ENCODE measurements around the gene IGSF6.

- TF ChIP-seq SRSF9 (IDR thresholded peaks at IDR 0.05; ENCODE audit: borderline replicate concordance, low read depth, low read length) (no peak), EP300 (IDR thresholded peaks at IDR 0.05; ENCODE audit: low read length) (no peak), NFIC (IDR thresholded peaks at IDR 0.05) (no peak), ZNF644 (tag; IDR thresholded peaks at IDR 0.05; ENCODE audit: low read depth) (no peak), CTCF (IDR thresholded peaks at IDR 0.05 in 2 of 3, conservative IDR thresholded peaks at IDR 0.05 in 1 of 3; ENCODE audit: insufficient read depth in 2 of 3, low read depth in 1 of 3, low read length in 3 of 3) (no peak), USF2 (CRISPR knock-in tag; IDR thresholded peaks at IDR 0.05) (no peak), CEBPB (tag; IDR thresholded peaks at IDR 0.05) (no peak), ZBTB40 (IDR thresholded peaks at IDR 0.05) (no peak), ZBTB40 (CRISPR knock-in tag; IDR thresholded peaks at IDR 0.05) (no peak), REST (IDR thresholded peaks at IDR 0.05; ENCODE audit: borderline replicate concordance) (no peak), REST (CRISPR knock-in tag; IDR thresholded peaks at IDR 0.05; ENCODE audit: low read depth) (no peak)
These were observed 21.1 kb upstream of the IGSF6 start for GRCh38 chr16:21673469-21673868.
